HAP-1 (cell line): ENCODE measurements around the gene PEX11G.
"Not testable (repeated sequence)": the region's sequence is repeated elsewhere in the genome, so short reads cannot be mapped to it uniquely, and the experiment has no call there.

ENCODE experiments used
- DNase-seq, 2 experiments: peaks; one replicate each; pipeline ENCODE4 v3.0.0-alpha.2; 2016 to 2020; ENCODE audit warnings: low spot score in 2 of 2
- H3K27me3 ChIP-seq: fragments of 250-450 bp; sonication (Bioruptor Pico); 2 replicates; pipeline ENCODE4 v1.5.1; 2020; ENCODE audit warnings: low read depth, mild to moderate bottlenecking, moderate library complexity
- H3K36me3 ChIP-seq: fragments of 250-450 bp; sonication (Bioruptor Pico); replicated peaks from 2 replicates; pipeline ENCODE4 v1.5.1; 2020; ENCODE audit warnings: mild to moderate bottlenecking
- H3K4me1 ChIP-seq: fragments of 250-450 bp; sonication (Bioruptor Pico); 2 replicates; pipeline ENCODE4 v1.5.1; 2020; ENCODE audit warnings: mild to moderate bottlenecking
- H3K4me3 ChIP-seq: fragments of 250-450 bp; sonication (Bioruptor Pico); 2 replicates; pipeline ENCODE4 v1.5.1; 2020; ENCODE audit warnings: mild to moderate bottlenecking, moderate library complexity
- H3K9me3 ChIP-seq: fragments of 250-450 bp; sonication (Bioruptor Pico); 2 replicates; pipeline ENCODE4 v1.5.1; 2020; ENCODE audit warnings: mild to moderate bottlenecking, moderate library complexity
- in situ Hi-C: fragments of 300-500 bp; cut with MboI; formaldehyde crosslinking; loops from 3 replicates; pipeline ENCODE4 v1.14.3; 2020; ENCODE audit warnings: low sequenced_read_pairs, inconsistent platforms, mixed read lengths

PEX11G gene

GRCh38 chr19:7456964-7457541 is 31.8 kb downstream of the PEX11G start:
- H3K9me3 ChIP-seq, result no peaks in the 10 kb centered on the region
- in situ Hi-C loops, result no loop called here
- H3K27me3 ChIP-seq, result no peaks in the 10 kb centered on the region
- peaks cover 19% of the 10 kb centered on the region for H3K36me3 ChIP-seq
- no peaks in the 10 kb centered on the region for H3K4me1 ChIP-seq
- no peak overlapping the region for H3K4me3 ChIP-seq
- no peak for DNase-seq

- no peaks in the 10 kb centered on the region for H3K4me1 ChIP-seq
- no peak overlapping the region for H3K4me3 ChIP-seq
- H3K27me3 ChIP-seq, result no peaks in the 10 kb centered on the region
- in situ Hi-C loops, result no loop called here
- no peak for DNase-seq
- peaks cover 19% of the 10 kb centered on the region for H3K36me3 ChIP-seq
- no peaks in the 10 kb centered on the region for H3K9me3 ChIP-seq
Observed at GRCh38 chr19:7455600-7456296, 33.1 kb downstream of the PEX11G start.

GRCh38 chr19:7454998-7455397 is 33.8 kb downstream of the PEX11G start:
- Histone ChIP-seq H3K36me3 (peaks cover 19% of the 10 kb centered on the region), H3K9me3 (no peaks in the 10 kb centered on the region)

GRCh38 chr19:7450243-7451223 is 38.3 kb downstream of the PEX11G start:
- Histone ChIP-seq H3K36me3 (peaks cover 39% of the 10 kb centered on the region), H3K9me3 (no peaks in the 10 kb centered on the region), H3K4me1 (no peaks in the 10 kb centered on the region), H3K27me3 (no peaks in the 10 kb centered on the region), H3K4me3 (no peak overlapping the region)
- DNase-seq, result no peak
- in situ Hi-C loops, result no loop called here

More at GRCh38 chr19:7454998-7455397, 33.8 kb downstream of the PEX11G start:
- H3K4me3 ChIP-seq, result no peak overlapping the region
- no peak for DNase-seq
- no peaks in the 10 kb centered on the region for H3K27me3 ChIP-seq
- no peaks in the 10 kb centered on the region for H3K4me1 ChIP-seq
- in situ Hi-C loops, result no loop called here

GRCh38 chr19:7449391-7450070 is 39.3 kb downstream of the PEX11G start:
- in situ Hi-C loops, H3K4me3 ChIP-seq, H3K27me3 ChIP-seq, H3K4me1 ChIP-seq, H3K9me3 ChIP-seq, DNase-seq: not testable (repeated sequence)
- H3K36me3 ChIP-seq, result peaks cover 46% of the 10 kb centered on the region

- DNase-seq, result no peak
- H3K36me3 ChIP-seq, result peaks cover 47% of the 10 kb centered on the region
- H3K4me1 ChIP-seq, result no peaks in the 10 kb centered on the region
- H3K9me3 ChIP-seq, result no peaks in the 10 kb centered on the region
- no peak overlapping the region for H3K4me3 ChIP-seq
- no peaks in the 10 kb centered on the region for H3K27me3 ChIP-seq
- in situ Hi-C loops, result no loop called here
Observed at GRCh38 chr19:7447648-7448047, 41.2 kb downstream of the PEX11G start.

- H3K4me3 ChIP-seq, result no peak overlapping the region
- DNase-seq, result no peak
- no peaks in the 10 kb centered on the region for H3K9me3 ChIP-seq
- no peaks in the 10 kb centered on the region for H3K4me1 ChIP-seq
- H3K27me3 ChIP-seq, result no peaks in the 10 kb centered on the region
- H3K36me3 ChIP-seq, result peaks cover 50% of the 10 kb centered on the region
- in situ Hi-C loops, result no loop called here
Observed at GRCh38 chr19:7445104-7445503, 43.7 kb downstream of the PEX11G start.

- H3K27me3 ChIP-seq, result no peaks in the 10 kb centered on the region
- DNase-seq, result no peak
- H3K4me3 ChIP-seq, result no peak overlapping the region
- in situ Hi-C loops, result no loop called here
- no peaks in the 10 kb centered on the region for H3K4me1 ChIP-seq
- H3K36me3 ChIP-seq, result peaks cover 46% of the 10 kb centered on the region
- no peaks in the 10 kb centered on the region for H3K9me3 ChIP-seq
Observed at GRCh38 chr19:7444042-7444441, 44.8 kb downstream of the PEX11G start.

- Histone ChIP-seq H3K27me3 (no peaks in the 10 kb centered on the region), H3K4me1 (no peaks in the 10 kb centered on the region), H3K4me3 (no peak overlapping the region), H3K9me3 (no peaks in the 10 kb centered on the region), H3K36me3 (peaks cover 37% of the 10 kb centered on the region)
- DNase-seq, result no peak
- in situ Hi-C loops, result no loop called here
Observed at GRCh38 chr19:7442423-7442822, 46.4 kb downstream of the PEX11G start.

GRCh38 chr19:7441468-7442146 is 47.2 kb downstream of the PEX11G start:
- Histone ChIP-seq H3K27me3 (no peaks in the 10 kb centered on the region), H3K9me3 (no peaks in the 10 kb centered on the region), H3K4me1 (no peaks in the 10 kb centered on the region), H3K4me3 (no peak overlapping the region), H3K36me3 (peaks cover 31% of the 10 kb centered on the region)
- no peak for DNase-seq
- in situ Hi-C loops, result no loop called here

- in situ Hi-C loops, result no loop called here
Observed at GRCh38 chr19:7440188-7440975, 48.5 kb downstream of the PEX11G start.

GRCh38 chr19:7435586-7435985 is 53.2 kb downstream of the PEX11G start:
- Histone ChIP-seq H3K4me1 (no peaks in the 10 kb centered on the region), H3K4me3 (no peak overlapping the region), H3K9me3 (no peaks in the 10 kb centered on the region), H3K36me3 (no peaks in the 10 kb centered on the region), H3K27me3 (no peaks in the 10 kb centered on the region)
- in situ Hi-C loops, result no loop called here
- no peak for DNase-seq

More at GRCh38 chr19:7440188-7440975, 48.5 kb downstream of the PEX11G start:
- no peaks in the 10 kb centered on the region for H3K9me3 ChIP-seq
- DNase-seq, result no peak
- no peaks in the 10 kb centered on the region for H3K27me3 ChIP-seq
- H3K36me3 ChIP-seq, result peaks cover 23% of the 10 kb centered on the region
- H3K4me3 ChIP-seq, result no peak overlapping the region
- no peaks in the 10 kb centered on the region for H3K4me1 ChIP-seq
